Kidney glomerular epithelial cell (primary cell): Measurements from ENCODE around the gene TMEM121.

ENCODE experiments used
- DNase-seq: peaks from one replicate; lab custom pipeline; 2025; lab: John Stamatoyannopoulos, UW

TMEM121 gene

DNA sequence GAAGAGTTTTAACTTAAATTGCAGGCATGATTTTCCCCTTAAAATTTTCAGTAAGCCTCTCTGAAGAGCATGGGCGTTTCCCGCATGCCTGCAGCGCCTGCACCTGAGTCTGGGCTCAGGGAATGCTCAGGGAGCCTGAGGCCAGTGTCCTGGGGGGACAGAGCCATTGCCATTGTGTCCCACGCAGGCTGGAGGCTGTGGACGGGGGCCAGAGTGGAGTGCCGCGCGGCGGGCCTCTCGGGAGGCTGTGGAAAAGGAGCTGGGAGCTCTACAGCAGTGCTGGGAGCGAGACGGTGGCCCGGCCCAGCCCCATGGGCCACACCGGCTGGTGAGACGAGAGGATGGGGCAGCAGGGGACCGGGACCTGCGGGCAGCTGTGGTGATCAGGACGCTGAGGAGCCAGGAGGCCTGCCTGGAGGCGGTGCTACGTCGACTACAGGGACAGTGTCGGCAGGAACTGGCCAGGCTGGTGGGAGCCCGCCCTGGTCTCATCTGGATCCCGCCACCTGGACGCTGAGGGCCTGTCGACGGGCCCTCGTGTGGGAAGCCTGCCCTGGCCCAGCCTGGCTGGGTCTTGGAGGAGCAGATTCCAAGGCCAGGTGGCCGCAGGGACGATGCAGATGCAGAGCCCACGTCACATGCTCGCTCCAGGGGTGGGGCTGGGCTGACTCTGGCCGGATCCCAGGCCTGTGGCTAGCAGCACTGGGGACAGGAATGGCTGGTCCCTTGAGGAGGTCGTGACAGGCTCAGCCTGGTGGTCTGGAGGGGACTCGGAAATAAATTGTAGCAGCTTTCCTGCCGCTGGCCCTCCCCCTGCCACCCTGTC lies 27.7 kb upstream of the TMEM121 start:
- DNase-seq = no peak

DNA sequence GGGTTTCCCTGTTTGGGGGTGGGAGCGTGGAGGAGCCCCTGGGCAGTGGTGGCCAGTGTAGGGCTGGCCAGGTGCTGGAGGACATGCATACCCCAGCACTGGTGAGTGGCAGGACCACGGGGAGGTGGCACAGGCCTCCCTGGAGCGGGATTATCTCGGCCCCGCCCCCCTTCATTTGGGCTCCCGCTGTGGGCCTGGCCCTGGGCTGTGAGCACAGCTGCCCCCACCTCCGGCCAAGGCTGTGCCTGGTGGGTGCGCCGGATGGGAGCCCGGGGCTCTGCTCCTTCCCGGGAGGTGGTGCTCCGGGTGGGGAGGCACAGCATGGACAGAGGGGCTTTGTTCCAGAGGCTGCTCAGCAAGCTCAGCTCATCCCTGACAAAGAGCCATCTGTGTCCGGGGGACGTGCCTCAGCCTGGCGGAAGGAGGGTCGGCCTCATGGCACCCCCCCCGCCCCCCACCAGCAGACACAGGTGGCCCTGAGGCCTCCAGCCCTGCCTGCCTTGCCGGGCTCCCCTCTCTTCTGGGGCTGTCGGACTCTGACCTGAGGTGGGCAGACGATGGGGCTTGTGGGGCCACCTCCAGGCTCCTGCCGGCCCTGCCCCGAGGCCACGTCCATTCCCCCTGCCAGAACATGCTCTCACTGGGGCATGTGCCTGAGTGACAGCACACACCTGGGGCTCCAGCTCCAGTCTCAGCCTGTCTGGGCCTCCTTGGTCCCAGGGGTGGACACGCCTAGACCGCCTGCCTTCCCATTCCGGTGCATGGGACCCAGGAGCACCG lies 26.9 kb upstream of the TMEM121 start:
- DNase-seq = no peak

DNA sequence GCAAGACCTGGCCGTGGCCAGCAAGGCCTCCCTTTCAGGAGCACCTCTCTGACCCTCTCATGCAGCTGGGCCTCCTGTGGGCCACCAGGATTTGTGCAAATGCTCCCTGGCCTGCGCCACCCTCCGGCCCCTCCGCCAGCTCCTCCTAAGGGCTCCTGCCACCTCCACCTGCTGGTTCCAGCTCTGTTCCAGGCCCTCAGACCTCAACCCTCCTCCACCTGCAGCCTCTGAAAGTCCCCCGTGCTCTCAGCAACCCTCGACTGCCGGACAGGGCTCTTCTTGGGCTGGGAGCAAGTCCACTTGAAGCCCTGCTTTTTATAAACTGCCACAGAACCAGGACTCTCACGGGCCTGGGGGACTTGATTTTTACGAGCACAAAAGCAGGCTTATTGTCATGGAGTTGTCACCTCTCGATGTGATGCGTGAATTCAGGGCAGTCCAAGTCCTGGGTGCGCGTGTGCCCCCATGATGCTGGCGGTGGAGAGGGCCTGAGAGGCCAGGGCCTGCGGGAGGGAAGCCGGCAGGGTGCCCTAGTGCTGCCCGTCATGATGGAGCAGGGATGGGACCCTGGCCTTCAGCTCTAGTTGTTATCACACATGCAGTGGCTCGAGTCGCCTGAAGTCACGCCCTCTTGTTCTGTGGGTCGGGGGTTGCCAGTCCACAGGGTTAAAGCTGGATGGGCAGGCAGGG lies 26.2 kb upstream of the TMEM121 start:
- no peak for DNase-seq

DNA sequence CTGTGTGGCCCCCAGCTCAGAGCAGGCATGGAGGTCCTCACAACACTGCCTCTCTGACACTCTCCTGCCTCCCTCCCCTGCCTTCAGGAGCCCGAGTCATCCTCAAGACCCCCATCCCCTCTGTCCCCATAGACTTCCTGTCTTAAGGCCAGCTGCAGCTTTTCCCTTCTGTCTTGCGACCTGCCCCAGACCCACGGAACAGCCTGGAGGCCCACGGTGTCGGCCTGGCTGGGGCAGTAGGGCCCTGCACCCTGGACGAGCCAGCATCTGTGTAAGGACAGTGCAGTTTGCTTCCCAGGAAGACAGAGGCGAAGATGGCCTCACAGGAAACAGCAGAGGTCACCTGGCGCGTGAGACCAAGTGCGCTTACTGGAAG lies 25.7 kb upstream of the TMEM121 start:
- no peak for DNase-seq

DNA sequence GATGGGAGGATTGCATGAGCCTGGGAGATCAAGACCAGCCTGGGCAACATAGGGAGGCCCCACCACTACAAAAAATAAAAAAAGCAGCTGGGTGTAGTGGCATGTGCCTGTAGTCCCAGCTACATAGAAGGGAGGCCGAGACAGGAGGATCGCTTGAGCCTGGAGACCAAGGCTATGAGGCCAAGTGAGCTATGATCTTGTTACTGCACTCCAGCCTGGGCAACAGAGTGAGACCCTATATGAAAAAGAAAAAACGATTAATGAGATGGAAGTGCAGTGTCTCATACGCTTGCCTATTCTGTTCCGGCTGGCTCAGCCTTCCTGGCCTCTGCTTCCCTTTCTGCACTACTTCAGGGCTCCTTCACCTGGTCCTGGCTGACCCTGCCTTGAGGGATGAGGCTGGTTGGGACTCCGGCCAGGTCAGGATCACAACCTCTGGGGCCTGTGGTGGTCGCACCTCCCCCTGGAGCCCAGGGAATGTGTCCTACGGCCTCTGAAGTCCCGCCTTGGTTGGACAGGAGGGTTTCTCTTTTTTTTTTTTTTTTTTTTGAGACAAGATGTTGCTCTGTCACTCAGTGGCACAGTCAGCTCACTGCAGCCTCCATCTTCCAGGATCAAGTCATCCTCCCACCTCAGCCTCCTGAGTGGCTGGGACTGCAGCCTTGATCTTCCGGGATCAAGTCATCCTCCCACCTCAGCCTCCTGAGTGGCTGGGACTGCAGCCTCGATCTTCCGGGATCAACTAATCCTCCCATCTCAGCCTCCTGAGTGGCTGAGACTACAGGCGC lies 24.7 kb upstream of the TMEM121 start:
- no peak for DNase-seq

DNA sequence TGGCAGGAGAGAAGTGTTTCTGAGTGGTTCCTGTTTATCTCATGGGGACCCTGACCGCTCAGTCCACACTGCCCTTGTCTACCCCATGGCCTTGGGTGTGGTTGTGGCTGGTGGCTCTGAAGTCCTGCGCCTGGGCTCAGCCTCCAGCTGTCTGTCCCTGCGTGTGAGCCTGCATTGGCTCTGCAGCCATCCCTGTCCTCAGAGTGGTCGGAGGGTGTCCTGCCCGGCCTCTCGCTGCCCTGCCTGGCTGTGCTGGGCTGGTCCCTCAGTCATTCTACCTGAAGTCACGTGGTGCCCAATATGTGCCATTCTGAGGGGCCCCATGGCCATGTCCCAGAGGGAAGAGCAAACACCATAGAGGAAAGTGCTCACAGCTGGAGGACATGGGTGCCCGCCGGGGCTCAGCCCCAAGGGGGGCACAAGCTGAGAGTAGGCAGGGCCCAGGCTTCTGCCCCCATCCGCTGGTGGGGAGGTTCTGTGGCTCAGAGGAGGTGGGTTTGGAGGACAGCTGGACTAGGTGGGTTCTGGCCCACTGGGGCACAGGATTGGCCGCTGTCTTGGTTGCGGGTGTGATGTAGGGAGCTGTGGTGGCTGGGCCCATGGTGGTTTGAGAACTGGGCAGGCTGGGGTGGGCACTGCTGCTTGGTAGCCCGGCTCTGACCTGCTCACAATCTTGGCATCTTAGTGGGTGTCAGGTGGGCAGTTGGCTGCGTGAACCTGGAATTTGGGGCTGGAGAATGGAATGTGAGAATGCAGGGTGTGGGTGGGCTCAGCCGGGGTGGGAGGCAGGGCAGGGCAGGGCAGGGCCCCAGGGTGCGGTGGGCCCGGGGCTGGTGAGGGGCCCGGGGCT lies 23.7 kb upstream of the TMEM121 start:
- no peak for DNase-seq

DNA sequence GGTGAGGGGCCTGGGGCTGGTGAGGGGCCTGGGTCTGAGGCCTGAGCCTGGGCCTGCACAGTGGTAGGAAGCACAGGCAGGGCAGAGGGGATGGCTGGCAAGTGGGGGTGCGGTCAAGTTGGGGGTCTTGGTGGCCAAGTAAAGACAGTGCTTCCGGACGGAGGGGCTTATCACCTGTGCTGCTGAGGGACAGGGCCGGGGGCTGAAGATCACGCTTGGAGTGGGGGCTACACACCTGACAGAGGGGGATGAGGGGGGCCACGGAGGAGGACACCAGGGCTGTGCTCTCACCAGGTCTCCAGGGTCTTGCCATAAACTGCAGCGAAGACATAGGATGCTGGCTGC lies 23.1 kb upstream of the TMEM121 start:
- no peak for DNase-seq

DNA sequence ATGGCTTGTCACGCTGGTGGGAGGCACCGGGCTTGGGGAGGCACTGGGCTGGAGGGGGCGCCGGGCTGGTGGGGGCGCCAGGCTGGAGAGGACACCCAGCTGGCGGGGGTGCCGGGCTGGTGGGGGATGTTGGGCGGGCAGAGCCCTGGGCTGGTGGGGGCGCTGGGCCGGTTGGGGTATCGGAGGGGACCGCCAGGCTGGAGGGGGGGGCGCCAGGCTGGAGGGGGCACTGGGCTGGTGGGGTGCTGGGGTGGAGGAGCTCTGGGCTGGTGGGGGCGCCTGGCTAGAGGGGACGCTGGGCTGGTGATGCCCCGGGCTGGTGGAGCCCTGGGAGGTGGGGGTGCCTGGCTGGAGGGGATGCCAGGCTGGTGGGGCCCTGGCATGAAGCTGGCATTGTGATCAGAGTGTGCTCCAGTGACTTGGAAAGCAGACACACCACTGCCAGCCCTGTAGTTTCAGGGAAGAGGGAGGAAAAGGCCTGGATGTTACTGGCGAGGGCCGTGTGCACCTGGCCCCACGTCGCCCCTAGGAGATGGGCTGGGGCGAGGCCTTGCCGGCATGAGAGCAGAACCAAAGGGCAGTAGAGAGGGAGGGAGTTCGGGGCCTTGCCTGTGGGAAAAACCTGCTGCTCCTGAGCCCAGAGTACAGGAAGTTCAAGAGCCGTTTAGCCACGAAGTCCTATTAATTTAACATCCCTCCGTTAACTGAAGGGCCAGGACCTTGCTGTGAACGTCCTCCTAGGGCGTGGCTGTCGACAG lies 22.3 kb upstream of the TMEM121 start:
- no peak for DNase-seq

DNA sequence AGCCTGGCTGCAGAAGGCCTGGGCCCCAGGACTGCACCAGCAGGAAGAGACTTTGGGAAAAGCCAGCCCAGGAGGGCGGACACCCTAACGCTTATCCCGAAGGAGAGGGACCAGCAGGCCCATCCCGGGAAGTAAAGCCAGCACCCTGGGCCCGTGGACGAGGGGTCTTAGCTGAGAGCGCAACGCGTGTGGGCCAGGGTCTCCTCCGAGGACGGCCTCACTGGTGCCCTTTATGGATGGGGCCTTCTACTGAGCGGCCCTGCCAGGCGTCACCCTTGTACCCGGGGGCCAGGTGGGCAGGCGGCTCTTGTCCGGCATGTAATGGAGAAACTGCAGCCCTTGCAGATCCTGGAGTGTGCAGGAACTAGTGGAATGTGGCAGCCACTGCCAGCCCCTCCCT lies 21.3 kb upstream of the TMEM121 start:
- no peak for DNase-seq

DNA sequence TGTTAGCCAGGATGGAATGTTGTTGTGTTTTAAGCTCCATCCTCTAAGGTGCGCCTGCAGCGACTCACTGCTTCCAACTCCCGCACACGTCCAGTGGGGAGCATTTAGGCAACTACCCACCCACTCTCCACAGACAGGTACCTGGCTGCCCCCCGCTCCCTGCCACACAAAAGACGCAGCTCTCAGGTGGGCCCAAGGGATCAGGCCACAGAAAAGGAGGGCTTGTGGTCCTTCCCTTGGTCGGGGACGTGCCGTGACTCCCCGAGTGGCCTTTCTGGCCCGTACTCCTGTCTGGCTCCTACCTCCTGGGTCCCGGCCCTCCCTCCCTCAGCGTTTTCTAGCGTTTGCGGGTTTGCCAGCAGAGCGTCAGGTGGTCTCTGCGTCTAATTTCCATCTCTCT lies 19.1 kb upstream of the TMEM121 start:
- DNase-seq = no peak

DNA sequence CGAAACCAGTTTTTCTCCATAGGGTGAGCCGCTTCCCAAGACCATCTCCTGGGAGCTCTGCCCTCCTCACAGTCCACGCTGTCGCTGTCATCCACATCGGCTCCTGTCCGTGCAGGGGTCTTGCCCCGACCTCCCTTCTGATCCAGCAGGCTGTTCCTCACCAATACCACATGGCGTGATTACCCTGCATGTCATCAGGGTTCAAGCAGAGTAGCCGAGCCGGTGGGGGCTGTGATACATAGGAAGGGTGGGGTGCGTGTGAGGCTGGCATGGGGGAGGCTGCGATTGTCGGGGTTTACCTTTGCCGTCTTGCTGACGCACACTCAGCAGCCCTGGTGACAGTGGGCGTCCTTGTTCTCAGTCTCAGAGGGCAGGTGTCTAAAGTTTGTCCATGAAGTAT lies 18.3 kb upstream of the TMEM121 start:
- DNase-seq = no peak

DNA sequence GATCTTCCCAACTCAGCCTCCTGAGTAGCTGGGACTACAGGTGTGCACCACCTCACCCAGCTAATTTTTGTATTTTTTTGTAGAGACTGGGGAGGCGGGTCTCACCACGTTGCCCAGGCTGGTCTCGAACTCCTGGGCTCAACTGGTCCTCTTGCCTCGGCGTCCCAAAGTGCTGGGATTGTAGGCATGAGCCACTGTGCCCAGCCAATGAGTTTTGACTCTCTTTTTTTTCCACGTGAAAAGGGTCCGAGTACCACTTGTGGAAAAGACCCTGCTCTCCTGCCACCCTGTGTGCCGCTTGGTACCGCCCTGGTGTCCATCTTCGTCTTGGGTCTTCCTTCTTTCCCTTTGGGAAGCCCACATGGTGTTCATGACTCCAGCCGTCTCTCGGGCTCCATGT lies 17.8 kb upstream of the TMEM121 start:
- DNase-seq = no peak

DNA sequence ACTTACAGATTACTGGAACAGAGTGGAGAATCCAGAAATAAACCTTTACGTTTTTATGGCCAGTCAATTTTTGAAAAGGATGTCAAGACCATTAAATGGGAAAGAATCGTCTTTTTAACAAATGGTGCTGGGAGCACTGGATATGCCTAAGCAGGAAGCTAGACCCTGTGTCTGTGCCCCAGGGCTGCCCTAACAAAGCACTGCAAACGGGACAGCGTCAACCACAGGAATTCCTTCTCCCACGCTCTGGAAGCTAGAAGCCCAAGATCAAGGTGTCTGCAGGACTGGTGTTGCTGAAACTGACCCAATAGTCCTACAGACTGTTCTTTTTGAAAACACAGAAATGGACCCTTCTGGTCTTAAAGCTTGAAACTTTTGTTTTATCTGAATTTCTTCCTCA lies 9.3 kb upstream of the TMEM121 start:
- DNase-seq = no peak

DNA sequence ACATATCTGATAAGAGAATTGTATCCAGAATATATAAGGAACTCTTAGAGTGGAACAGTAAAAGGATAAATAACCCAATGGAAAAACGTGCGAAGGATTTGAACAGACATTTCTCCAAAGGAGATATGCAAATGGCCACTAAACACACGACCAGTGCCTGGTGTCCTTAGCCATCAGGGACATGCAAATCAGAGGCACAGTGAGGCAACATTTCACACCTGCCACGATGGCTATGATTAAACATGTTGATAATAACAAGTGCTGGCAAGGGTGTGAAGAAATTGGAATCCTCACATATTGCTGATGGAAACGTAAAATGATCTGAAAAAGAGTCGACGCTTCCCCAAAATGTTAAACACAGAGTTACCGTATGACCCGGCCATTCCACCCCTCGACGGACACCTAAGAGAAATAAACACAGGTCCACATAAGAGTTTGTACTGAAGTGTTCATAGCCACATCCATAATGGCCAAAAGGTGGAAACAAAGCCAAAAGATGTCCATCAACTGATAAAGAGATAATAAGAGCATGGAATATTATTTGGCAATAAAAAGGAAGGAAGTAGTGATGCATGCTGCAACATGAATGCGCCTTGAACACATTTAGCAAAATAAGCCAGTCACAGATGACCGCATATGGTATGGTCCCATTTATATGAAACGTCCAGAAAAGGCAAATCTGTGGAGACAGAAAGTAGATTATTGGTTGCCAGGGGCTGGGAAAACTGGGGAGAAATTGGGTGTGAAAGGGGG lies 6.3 kb upstream of the TMEM121 start:
- no peak for DNase-seq

DNA sequence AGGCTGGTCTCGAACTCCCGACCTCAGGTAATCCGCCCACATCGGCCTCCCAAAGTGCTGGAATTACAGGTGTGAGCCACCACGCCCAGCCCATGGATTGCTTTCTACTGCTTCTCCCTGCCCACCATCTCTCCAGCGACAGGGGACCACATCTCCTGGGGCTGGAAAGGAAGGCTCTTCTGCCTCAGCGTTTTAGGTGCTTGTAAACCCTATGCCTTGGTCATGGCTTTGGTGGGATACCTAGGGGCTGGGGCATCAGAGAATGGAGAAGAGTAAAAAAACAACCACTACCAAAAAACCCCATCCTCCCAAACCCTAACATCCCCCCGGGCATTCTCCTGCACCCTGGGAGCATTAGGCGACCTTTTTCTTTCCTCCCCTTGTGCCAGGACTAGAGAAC lies 1.1 kb upstream of the TMEM121 start:
- no peak for DNase-seq

DNA sequence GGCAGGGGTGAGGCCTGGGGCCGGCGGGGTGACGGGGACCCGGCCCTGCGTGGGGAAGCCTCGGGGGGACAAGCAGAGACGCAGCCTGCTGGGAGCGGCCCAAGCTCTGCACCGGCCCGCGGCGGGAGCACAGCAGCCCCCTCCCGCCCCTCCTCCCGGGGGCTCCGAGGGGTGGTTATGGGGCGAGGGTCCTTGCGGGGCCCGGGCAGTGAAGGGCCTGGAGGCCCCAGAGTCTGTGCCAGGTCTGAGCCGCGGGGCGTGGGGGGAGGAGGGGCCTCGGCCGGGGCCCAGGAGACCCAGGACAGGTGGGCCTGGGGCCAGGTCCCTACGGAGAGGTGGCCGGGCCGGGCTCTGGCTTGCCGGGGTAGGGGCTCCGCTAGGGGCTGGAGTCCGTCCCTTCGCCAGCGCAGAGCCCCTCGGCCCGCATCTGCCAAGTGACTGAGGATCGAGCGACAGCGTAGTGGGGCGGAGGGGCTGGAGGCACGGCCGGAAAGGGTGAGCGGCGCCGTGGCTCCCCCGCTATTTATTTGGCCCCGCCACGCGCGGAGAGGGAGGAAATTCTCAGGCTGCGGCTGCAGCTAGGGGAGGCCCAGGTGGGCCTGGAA lies 495 bp downstream of the TMEM121 start:
- no peak for DNase-seq

DNA sequence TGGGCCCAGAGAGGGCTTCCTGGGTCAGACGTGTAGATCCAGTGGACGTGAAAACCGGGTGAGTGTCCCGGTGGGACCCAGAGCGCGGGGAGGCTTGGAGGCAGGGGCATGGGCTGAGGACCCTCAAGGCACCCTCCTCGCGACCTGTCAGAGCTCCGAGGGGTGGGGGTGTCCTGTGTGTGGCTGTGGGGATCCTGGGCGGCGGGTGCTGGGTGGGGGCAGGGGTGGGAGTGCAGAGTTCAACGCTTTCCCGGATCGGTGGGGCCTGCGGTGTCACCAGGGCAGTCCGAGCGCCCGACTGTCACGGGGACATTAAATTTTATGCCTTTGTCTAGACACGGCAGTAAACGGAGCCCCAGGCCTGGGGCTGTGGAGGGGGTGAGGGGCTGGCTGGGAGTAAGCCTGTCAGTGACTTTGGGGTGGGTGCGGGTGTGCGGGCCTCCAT lies 1.0 kb downstream of the TMEM121 start:
- DNase-seq = no peak

DNA sequence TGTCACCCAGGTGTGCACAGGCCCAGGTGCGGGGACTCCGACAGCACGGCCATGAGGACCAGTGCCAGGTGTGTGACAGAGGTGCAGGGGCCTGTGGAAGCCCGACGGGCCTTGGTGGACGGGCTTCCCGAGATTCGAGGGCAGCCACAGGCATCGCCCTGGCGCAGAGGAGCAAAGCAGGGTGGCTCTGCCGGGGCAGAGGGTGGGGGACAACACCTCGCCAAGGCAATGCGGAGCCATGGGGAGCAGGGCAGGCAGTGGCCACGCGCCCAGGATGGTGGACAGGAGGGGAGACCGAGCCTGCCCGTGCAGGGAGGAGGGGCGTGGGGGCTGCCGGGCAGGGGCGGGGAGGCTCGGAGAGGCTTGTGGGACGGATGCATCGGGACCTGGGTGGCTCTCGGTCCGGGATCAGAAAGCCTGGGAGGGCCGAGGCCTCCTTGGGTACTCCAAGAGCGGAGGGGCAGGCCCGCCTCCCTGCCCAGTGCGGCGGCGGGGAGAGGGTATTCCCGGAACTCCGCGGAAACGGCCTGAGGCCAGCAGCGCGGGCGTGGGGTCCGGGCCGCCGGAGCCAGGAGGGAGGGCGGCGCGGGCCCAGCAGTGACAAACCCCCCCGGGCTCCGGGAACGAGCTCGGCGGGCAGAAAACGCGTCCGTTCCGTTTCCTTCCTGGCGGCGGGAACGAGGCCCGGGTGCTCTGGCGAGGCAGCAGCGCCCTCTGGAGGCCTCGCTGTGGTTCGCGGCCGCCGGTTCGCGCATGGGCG lies 1.6 kb downstream of the TMEM121 start:
- DNase-seq = peak; percentile 49
